ENCODE data around the gene MYH7.

- TF ChIP-seq CTCF (IDR thresholded peaks at IDR 0.05; ENCODE audit: low read depth, low read length, missing input control) (no peak), NR2F2 (IDR thresholded peaks at IDR 0.05) (no peak), JUND (IDR thresholded peaks at IDR 0.05) (no peak), TAF1 (conservative IDR thresholded peaks at IDR 0.05) (no peak), MAX (IDR thresholded peaks at IDR 0.05) (no peak), RAD21 (IDR thresholded peaks at IDR 0.05) (no peak), HNF4A (conservative IDR thresholded peaks at IDR 0.05) (no peak), ATF3 (IDR thresholded peaks at IDR 0.05) (no peak), FOXA1 (IDR thresholded peaks at IDR 0.05) (no peak), YY1 (IDR thresholded peaks at IDR 0.05) (no peak), SP1 (IDR thresholded peaks at IDR 0.05) (no peak), FOXA2 (IDR thresholded peaks at IDR 0.05) (no peak)
These were observed 29.2 kb upstream of the MYH7 start for GRCh38 chr14:23464700-23465099.
